Neural progenitor cell (in vitro differentiated cells): ENCODE results near the gene CBX1. TPM values are rescaled to one million over a fixed set of nuclear protein-coding genes. Genes with fewer than 3 reads are reported as not detected.

ENCODE experiments used
- DNase-seq: peaks from one replicate; pipeline ENCODE4 v3.0.0-alpha.2; 2016; ENCODE audit warnings: low spot score
- H2AFZ ChIP-seq: fragments of 200-600 bp; sonication (generic); replicated peaks from 2 replicates; pipeline ENCODE4 v1.6.1; 2016; ENCODE audit warnings: antibody characterized with exemption
- H3F3A ChIP-seq: fragments of 200-600 bp; sonication (generic); 2 replicates; pipeline ENCODE4 v1.6.1; 2016; ENCODE audit warnings: antibody characterized with exemption, low read depth
- H3K27ac ChIP-seq: fragments of 200-600 bp; sonication (generic); 2 replicates; pipeline ENCODE4 v1.5.1; 2016; ENCODE audit warnings: mild to moderate bottlenecking
- H3K27me3 ChIP-seq: fragments of 200-600 bp; sonication (generic); 2 replicates; pipeline ENCODE4 v1.6.1; 2016; ENCODE audit warnings: mild to moderate bottlenecking, moderate library complexity
- H3K36me3 ChIP-seq: fragments of 200-600 bp; sonication (generic); 2 replicates; pipeline ENCODE4 v1.5.1; 2016
- H3K4me1 ChIP-seq: fragments of 200-600 bp; sonication (generic); 2 replicates; pipeline ENCODE4 v1.6.1; 2016; ENCODE audit warnings: mixed run types
- H3K4me2 ChIP-seq: fragments of 200-600 bp; sonication (generic); 2 replicates; pipeline ENCODE4 v1.6.1; 2016
- H3K4me3 ChIP-seq: fragments of 200-600 bp; sonication (generic); 2 replicates; pipeline ENCODE4 v1.5.1; 2016
- H3K79me2 ChIP-seq: fragments of 200-600 bp; sonication (generic); 2 replicates; pipeline ENCODE4 v1.6.1; 2016; ENCODE audit warnings: low read depth
- H3K9ac ChIP-seq: fragments of 200-600 bp; sonication (generic); 2 replicates; pipeline ENCODE4 v1.6.1; 2016
- H3K9me3 ChIP-seq: fragments of 200-600 bp; sonication (generic); 2 replicates; pipeline ENCODE4 v1.5.1; 2016; ENCODE audit warnings: low read depth
- H4K20me1 ChIP-seq: fragments of 200-600 bp; sonication (generic); 2 replicates; pipeline ENCODE4 v1.6.1; 2016; ENCODE audit warnings: low read depth
- H3K27ac Mint-ChIP-seq: 3 replicates; pipeline ENCODE4 v1.8.0; 2021; ENCODE audit warnings: mixed read lengths
- H3K27me3 Mint-ChIP-seq: 2 replicates; pipeline ENCODE4 v1.8.0; 2022; ENCODE audit warnings: low read depth, mild to moderate bottlenecking, inconsistent platforms, moderate library complexity, mixed read lengths; ENCODE audit not compliant: insufficient read depth
- H3K36me3 Mint-ChIP-seq: 3 replicates; pipeline ENCODE4 v1.8.0; 2021; ENCODE audit warnings: mixed read lengths
- H3K4me1 Mint-ChIP-seq: 3 replicates; pipeline ENCODE4 v1.8.0; 2021; ENCODE audit warnings: mixed read lengths
- H3K4me3 Mint-ChIP-seq: 3 replicates; pipeline ENCODE4 v1.8.0; 2021; ENCODE audit warnings: mild to moderate bottlenecking, moderate library complexity, mixed read lengths
- H3K9me3 Mint-ChIP-seq: 3 replicates; pipeline ENCODE4 v1.8.0; 2020; ENCODE audit warnings: mixed read lengths
- EZH2 ChIP-seq: fragments of 200-600 bp; sonication (generic); IDR thresholded peaks from 2 replicates; pipeline ENCODE4 v1.6.1; 2017; ENCODE audit warnings: antibody characterized with exemption, mild to moderate bottlenecking, moderate library complexity
- EZH2phosphoT487 ChIP-seq: fragments of 200-600 bp; sonication (generic); IDR thresholded peaks from 2 replicates; pipeline ENCODE4 v1.6.1; 2017; ENCODE audit warnings: antibody characterized with exemption
- total RNA-seq: library from RNA; depleted of rRNA; stranded (reverse); fragments of >200 nt; gene quantifications from 2 replicates; pipeline ENCODE4 v1.2.3, GENCODE V29; 2015; ENCODE audit warnings: low replicate concordance
- TF ChIP-seq, protein P1 (sequence below): fragments of 200-600 bp; sonication (generic); IDR thresholded peaks from 2 replicates; pipeline ENCODE4 v1.5.1; 2017; ENCODE audit warnings: antibody characterized with exemption, mild to moderate bottlenecking

The CBX1 gene
- total RNA-seq, 1 donor from 2014 or later, result 208 TPM

DNA sequence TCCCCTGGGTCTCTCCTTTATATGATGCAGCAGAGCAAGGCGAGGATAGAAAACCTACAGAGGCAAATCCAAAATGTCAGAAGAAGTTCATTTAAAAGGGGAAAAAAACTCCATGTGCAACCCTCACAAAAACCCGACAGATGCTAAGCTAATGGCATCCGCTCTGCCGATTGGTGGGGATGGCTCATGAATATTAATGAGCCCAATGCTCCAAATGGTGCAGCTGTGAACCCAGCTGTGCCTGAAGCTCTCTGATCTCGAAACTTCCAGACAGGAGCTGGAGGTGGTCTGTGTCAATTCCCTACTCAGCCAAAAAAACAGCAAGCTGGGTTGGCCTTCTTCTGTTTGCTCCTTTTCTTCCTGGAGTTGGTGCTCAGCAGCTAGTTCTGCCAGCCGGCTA is 21.8 kb upstream of the CBX1 start:
- no peak overlapping the region for H3K4me3 ChIP-seq
- H3K27ac ChIP-seq, result peak overlapping the region; percentile 88
- Mint-ChIP-seq H3K27me3 (peaks cover 2% of the 10 kb centered on the region), H3K4me1 (peaks cover 48% of the 10 kb centered on the region), H3K36me3 (peaks cover 23% of the 10 kb centered on the region), H3K27ac (peak overlapping the region; percentile 51), H3K4me3 (peak overlapping the region; percentile 79), H3K9me3 (no peaks in the 10 kb centered on the region)
- peak; percentile 81 for DNase-seq
- no peaks in the 10 kb centered on the region for H3K36me3 ChIP-seq
- no peak overlapping the region for H2AFZ ChIP-seq
- peaks cover 15% of the 10 kb centered on the region for H4K20me1 ChIP-seq
- no peaks in the 10 kb centered on the region for H3K27me3 ChIP-seq
- no peaks in the 10 kb centered on the region for H3K9me3 ChIP-seq
- H3K9ac ChIP-seq, result no peak overlapping the region
- H3K4me2 ChIP-seq, result peak overlapping the region; percentile 66
- peaks cover 41% of the 10 kb centered on the region for H3F3A ChIP-seq
- TF ChIP-seq EZH2, result no peak
- TF ChIP-seq, protein P1, sequence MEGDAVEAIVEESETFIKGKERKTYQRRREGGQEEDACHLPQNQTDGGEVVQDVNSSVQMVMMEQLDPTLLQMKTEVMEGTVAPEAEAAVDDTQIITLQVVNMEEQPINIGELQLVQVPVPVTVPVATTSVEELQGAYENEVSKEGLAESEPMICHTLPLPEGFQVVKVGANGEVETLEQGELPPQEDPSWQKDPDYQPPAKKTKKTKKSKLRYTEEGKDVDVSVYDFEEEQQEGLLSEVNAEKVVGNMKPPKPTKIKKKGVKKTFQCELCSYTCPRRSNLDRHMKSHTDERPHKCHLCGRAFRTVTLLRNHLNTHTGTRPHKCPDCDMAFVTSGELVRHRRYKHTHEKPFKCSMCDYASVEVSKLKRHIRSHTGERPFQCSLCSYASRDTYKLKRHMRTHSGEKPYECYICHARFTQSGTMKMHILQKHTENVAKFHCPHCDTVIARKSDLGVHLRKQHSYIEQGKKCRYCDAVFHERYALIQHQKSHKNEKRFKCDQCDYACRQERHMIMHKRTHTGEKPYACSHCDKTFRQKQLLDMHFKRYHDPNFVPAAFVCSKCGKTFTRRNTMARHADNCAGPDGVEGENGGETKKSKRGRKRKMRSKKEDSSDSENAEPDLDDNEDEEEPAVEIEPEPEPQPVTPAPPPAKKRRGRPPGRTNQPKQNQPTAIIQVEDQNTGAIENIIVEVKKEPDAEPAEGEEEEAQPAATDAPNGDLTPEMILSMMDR, result no peak
- TF ChIP-seq EZH2phosphoT487, result no peak
- no peaks in the 10 kb centered on the region for H3K79me2 ChIP-seq
- H3K4me1 ChIP-seq, result peaks cover 34% of the 10 kb centered on the region

DNA sequence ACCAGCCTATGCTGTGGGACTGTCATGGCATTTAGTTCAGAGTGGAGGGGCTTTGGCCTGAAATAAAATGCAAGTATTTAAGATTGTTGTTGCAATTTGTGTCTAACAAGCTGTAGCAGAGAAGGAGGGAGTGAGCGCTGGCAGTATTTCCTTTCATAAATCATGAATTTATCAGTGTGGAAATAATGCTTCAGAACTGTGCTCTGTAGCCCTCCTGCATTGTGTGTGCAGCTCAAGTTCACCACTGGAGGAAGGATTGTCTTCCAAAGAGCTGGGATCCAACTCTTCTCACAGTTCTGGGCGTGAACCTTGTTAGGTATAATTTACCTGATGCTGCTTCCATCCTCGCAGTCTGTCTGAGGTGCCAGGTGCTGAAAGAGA is 21.4 kb upstream of the CBX1 start:
- Histone ChIP-seq H3K79me2 (no peaks in the 10 kb centered on the region), H3K9me3 (no peaks in the 10 kb centered on the region), H3K27me3 (no peaks in the 10 kb centered on the region), H3K36me3 (no peaks in the 10 kb centered on the region), H3K4me3 (no peak overlapping the region), H3F3A (peaks cover 38% of the 10 kb centered on the region), H3K4me2 (peak overlapping the region; percentile 66), H2AFZ (no peak overlapping the region), H3K9ac (no peak overlapping the region), H3K4me1 (peaks cover 29% of the 10 kb centered on the region), H4K20me1 (peaks cover 15% of the 10 kb centered on the region), H3K27ac (peak overlapping the region; percentile 88)
- H3K27ac Mint-ChIP-seq, result peak overlapping the region; percentile 92
- TF ChIP-seq, protein P1, result no peak
- no peak for TF ChIP-seq EZH2phosphoT487
- no peak for TF ChIP-seq EZH2
- peaks cover 45% of the 10 kb centered on the region for H3K4me1 Mint-ChIP-seq
- DNase-seq, result no peak
- peaks cover 23% of the 10 kb centered on the region for H3K36me3 Mint-ChIP-seq
- peaks cover 2% of the 10 kb centered on the region for H3K27me3 Mint-ChIP-seq
- peak overlapping the region; percentile 79 for H3K4me3 Mint-ChIP-seq
- H3K9me3 Mint-ChIP-seq, result no peaks in the 10 kb centered on the region

DNA sequence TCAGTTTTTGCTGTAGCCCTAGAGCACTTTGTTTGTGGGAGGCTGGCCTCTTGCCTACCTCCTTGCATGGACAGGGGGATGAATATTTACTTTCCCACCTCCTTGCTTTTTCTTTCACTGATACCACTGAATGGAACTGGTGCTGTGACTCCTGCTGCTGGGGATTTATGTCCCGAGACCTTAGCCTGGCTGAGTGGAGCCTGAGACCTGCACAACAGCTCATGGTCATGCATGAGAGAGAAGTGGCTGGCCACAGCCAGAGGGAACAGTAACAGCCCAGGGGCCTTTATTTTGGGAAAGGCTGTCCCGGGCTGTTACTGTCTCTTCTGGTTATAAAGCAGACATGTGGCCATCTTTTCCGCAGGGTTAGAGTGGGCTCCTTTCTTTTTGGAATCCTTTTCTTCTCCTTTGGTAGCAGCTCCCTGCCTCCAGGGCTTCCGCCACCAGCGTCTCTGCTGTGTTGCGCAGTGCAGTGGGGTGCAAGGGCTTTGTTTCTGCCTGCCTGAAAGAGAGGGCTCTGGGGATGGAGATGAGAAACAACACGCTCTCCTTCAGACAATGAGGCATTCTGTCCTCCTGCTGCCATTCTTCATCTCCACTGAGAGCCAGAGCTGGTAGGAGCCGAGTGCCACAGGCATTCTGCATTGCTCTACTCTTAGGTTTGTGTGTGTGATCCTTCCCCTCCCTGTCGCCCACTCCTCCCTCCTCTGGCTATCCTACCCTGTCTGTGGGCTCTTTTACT is 20.8 kb upstream of the CBX1 start:
- TF ChIP-seq EZH2 (no peak), EZH2phosphoT487 (no peak)
- TF ChIP-seq, protein P1, result no peak
- H3K9ac ChIP-seq, result peak overlapping the region; percentile 45
- peaks cover 43% of the 10 kb centered on the region for H3K4me1 Mint-ChIP-seq
- no peak overlapping the region for H2AFZ ChIP-seq
- peak overlapping the region; percentile 88 for H3K27ac ChIP-seq
- H3K9me3 Mint-ChIP-seq, result no peaks in the 10 kb centered on the region
- H3F3A ChIP-seq, result peaks cover 38% of the 10 kb centered on the region
- peaks cover 29% of the 10 kb centered on the region for H3K4me1 ChIP-seq
- H4K20me1 ChIP-seq, result peaks cover 15% of the 10 kb centered on the region
- H3K4me3 ChIP-seq, result no peak overlapping the region
- H3K36me3 ChIP-seq, result no peaks in the 10 kb centered on the region
- H3K27ac Mint-ChIP-seq, result peak overlapping the region; percentile 92
- peaks cover 2% of the 10 kb centered on the region for H3K27me3 Mint-ChIP-seq
- peak overlapping the region; percentile 79 for H3K4me3 Mint-ChIP-seq
- peak overlapping the region; percentile 66 for H3K4me2 ChIP-seq
- no peaks in the 10 kb centered on the region for H3K27me3 ChIP-seq
- DNase-seq, result peak; percentile 57
- peaks cover 23% of the 10 kb centered on the region for H3K36me3 Mint-ChIP-seq
- H3K9me3 ChIP-seq, result no peaks in the 10 kb centered on the region
- no peaks in the 10 kb centered on the region for H3K79me2 ChIP-seq
